ENCODE measurements around the gene PRLR.

PRLR gene

DNA sequence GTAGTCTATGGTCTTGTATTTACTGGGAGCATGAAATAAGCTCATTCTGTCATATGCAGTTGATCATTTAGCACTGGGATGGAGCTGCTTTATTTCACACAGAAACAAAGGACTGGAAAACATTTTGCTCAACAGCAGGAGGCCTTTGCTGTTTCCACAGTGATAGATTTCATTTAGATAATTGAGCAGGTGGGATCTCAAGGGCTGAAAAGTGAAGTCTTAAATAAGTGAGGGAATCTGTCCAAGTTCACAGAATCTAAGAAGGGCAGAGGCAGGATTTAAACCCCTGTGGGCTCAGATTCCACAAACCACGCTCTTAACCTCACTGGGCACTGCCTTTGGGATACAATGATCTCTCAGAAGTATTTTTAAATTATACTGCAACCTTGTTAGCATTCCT is 47.8 kb downstream of the PRLR start:
- H3K27ac ChIP-seq (ENCODE audit: low read length): no peak overlapping the region
- H3K27me3 ChIP-seq (ENCODE audit: low read depth, low read length): no peaks in the 10 kb centered on the region
- no peaks in the 10 kb centered on the region for H3K9me3 ChIP-seq (ENCODE audit: insufficient read depth, low read length)
- H3K79me2 ChIP-seq (ENCODE audit: low read length): no peaks in the 10 kb centered on the region
- no peak overlapping the region for H2AFZ ChIP-seq (ENCODE audit: low read depth, low read length)
- H3K4me1 ChIP-seq (ENCODE audit: low read length): peaks cover 5% of the 10 kb centered on the region; the same call in 1 of the 2 replicates
- H4K20me1 ChIP-seq (ENCODE audit: insufficient read depth, low read length): no peaks in the 10 kb centered on the region
- H3K9ac ChIP-seq (ENCODE audit: low read length): no peak overlapping the region
- TF ChIP-seq, protein P1, sequence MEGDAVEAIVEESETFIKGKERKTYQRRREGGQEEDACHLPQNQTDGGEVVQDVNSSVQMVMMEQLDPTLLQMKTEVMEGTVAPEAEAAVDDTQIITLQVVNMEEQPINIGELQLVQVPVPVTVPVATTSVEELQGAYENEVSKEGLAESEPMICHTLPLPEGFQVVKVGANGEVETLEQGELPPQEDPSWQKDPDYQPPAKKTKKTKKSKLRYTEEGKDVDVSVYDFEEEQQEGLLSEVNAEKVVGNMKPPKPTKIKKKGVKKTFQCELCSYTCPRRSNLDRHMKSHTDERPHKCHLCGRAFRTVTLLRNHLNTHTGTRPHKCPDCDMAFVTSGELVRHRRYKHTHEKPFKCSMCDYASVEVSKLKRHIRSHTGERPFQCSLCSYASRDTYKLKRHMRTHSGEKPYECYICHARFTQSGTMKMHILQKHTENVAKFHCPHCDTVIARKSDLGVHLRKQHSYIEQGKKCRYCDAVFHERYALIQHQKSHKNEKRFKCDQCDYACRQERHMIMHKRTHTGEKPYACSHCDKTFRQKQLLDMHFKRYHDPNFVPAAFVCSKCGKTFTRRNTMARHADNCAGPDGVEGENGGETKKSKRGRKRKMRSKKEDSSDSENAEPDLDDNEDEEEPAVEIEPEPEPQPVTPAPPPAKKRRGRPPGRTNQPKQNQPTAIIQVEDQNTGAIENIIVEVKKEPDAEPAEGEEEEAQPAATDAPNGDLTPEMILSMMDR (IDR thresholded peaks at IDR 0.05; ENCODE audit: low read depth, low read length): no peak
- TF ChIP-seq EZH2phosphoT487 (IDR thresholded peaks at IDR 0.05; ENCODE audit: low read depth): no peak
- H3K4me3 ChIP-seq (ENCODE audit: low read length): no peak overlapping the region
- H3K4me2 ChIP-seq (ENCODE audit: low read length): no peak overlapping the region
- H3K36me3 ChIP-seq (replicated peaks; ENCODE audit: low read depth, low read length): no peaks in the 10 kb centered on the region

DNA sequence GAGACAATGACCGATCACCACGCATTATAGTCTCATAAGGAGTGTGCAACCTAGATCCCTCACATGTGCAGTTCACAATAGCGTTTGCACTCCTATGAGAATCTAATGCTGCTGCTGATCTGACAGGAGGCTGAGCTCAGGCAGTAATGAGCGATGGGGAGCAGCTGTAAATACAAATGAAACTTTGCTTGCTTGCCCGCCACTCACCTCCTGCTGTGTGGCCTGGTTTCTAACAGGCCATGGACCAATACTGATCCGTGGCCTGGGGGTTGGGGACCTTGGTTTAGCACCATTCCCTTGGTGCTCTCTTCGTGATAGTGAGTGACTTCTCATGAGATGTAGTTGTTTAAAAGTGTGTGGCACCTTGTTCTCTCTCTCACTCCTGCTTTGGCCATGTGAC is 50.2 kb downstream of the PRLR start:
- Histone ChIP-seq H4K20me1 (ENCODE audit: insufficient read depth, low read length) (no peaks in the 10 kb centered on the region), H3K27me3 (ENCODE audit: low read depth, low read length) (no peaks in the 10 kb centered on the region), H3K27ac (ENCODE audit: low read length) (no peak overlapping the region), H3K9ac (ENCODE audit: low read length) (no peak overlapping the region), H3K79me2 (ENCODE audit: low read length) (no peaks in the 10 kb centered on the region), H3K4me1 (ENCODE audit: low read length) (peaks cover 5% of the 10 kb centered on the region; the same call in 1 of the 2 replicates), H3K36me3 (replicated peaks; ENCODE audit: low read depth, low read length) (no peaks in the 10 kb centered on the region), H3K4me2 (ENCODE audit: low read length) (no peak overlapping the region), H2AFZ (ENCODE audit: low read depth, low read length) (no peak overlapping the region), H3K9me3 (ENCODE audit: insufficient read depth, low read length) (no peaks in the 10 kb centered on the region), H3K4me3 (ENCODE audit: low read length) (no peak overlapping the region)
- TF ChIP-seq, protein P1 (IDR thresholded peaks at IDR 0.05; ENCODE audit: low read depth, low read length): no peak
- no peak for TF ChIP-seq EZH2phosphoT487 (IDR thresholded peaks at IDR 0.05; ENCODE audit: low read depth)

DNA sequence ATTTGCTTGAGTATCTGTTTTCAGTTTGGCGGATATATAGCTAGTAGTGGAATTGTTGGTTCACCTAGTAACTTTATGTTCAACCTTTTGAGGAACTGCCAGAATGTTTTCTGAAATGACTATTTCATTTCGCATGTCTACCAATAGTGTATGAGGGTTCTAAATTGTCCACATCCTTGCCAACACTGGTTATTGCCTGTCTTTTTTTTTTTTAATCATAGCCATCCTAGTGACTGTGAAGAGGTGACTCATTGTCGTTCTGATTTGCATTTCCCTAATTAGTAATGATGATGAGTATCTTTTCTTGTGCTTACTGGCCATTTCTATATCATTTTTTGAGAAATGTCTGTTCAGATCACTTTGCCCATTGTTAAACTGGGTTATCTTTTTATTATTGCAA is 52.5 kb downstream of the PRLR start:
- no peak overlapping the region for H3K4me3 ChIP-seq (ENCODE audit: low read length)
- TF ChIP-seq, protein P1 (IDR thresholded peaks at IDR 0.05; ENCODE audit: low read depth, low read length): no peak
- no peak for TF ChIP-seq EZH2phosphoT487 (IDR thresholded peaks at IDR 0.05; ENCODE audit: low read depth)
- H3K4me1 ChIP-seq (ENCODE audit: low read length): no peaks in the 10 kb centered on the region
- no peak overlapping the region for H3K4me2 ChIP-seq (ENCODE audit: low read length)
- H3K79me2 ChIP-seq (ENCODE audit: low read length): no peaks in the 10 kb centered on the region
- no peak overlapping the region for H3K9ac ChIP-seq (ENCODE audit: low read length)
- no peaks in the 10 kb centered on the region for H3K36me3 ChIP-seq (replicated peaks; ENCODE audit: low read depth, low read length)
- H3K27me3 ChIP-seq (ENCODE audit: low read depth, low read length): no peaks in the 10 kb centered on the region
- no peak overlapping the region for H3K27ac ChIP-seq (ENCODE audit: low read length)
- H2AFZ ChIP-seq (ENCODE audit: low read depth, low read length): no peak overlapping the region
- no peaks in the 10 kb centered on the region for H4K20me1 ChIP-seq (ENCODE audit: insufficient read depth, low read length)
- H3K9me3 ChIP-seq (ENCODE audit: insufficient read depth, low read length): no peaks in the 10 kb centered on the region

DNA sequence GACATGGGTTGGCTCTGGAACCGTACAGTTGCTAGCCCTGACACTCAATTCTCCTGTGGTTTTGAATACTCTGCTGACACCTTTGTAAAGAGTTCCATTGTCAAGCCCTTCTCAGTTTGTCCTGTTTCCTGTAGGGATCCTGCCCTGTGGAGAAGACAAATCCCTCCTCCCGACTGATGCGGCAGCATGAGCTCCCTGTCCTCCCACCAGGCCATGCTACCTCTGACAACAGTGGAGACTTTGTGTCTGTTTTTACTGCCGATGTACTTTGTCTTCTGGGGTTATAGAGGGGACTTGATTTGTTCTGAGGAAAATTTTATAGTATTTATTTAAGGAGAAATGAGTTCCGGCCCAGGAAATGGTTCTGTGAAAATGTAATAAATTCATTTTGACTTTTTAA is 57.8 kb downstream of the PRLR start:
- H3K4me3 ChIP-seq (ENCODE audit: low read length): no peak overlapping the region
- no peak overlapping the region for H2AFZ ChIP-seq (ENCODE audit: low read depth, low read length)
- no peak overlapping the region for H3K9ac ChIP-seq (ENCODE audit: low read length)
- H3K4me2 ChIP-seq (ENCODE audit: low read length): no peak overlapping the region
- no peaks in the 10 kb centered on the region for H3K27me3 ChIP-seq (ENCODE audit: low read depth, low read length)
- TF ChIP-seq EZH2phosphoT487 (IDR thresholded peaks at IDR 0.05; ENCODE audit: low read depth): no peak
- TF ChIP-seq, protein P1 (IDR thresholded peaks at IDR 0.05; ENCODE audit: low read depth, low read length): no peak
- H3K27ac ChIP-seq (ENCODE audit: low read length): no peak overlapping the region
- H3K79me2 ChIP-seq (ENCODE audit: low read length): no peaks in the 10 kb centered on the region
- no peaks in the 10 kb centered on the region for H4K20me1 ChIP-seq (ENCODE audit: insufficient read depth, low read length)
- no peaks in the 10 kb centered on the region for H3K36me3 ChIP-seq (replicated peaks; ENCODE audit: low read depth, low read length)
- no peaks in the 10 kb centered on the region; the same call in 1 of the 2 replicates for H3K9me3 ChIP-seq (ENCODE audit: insufficient read depth, low read length)
- H3K4me1 ChIP-seq (ENCODE audit: low read length): no peaks in the 10 kb centered on the region

Data from OCI-LY3 (cell line).